Fibroblast of mammary gland (primary cell): ENCODE measurements around the gene AGRN.
"Not testable (repeated sequence)": the region's sequence is repeated elsewhere in the genome, so short reads cannot be mapped to it uniquely, and the experiment has no call there.

Experiments
- DNase-seq: peaks from one replicate; pipeline ENCODE4 v3.0.0-alpha.2; 2010; ENCODE audit warnings: low read depth
- H3K4me3 ChIP-seq: 2 replicates; pipeline ENCODE4 v1.5.1; 2011; ENCODE audit warnings: low read depth, mild to moderate bottlenecking, low read length, moderate library complexity; ENCODE audit not compliant: control insufficient read depth
- CTCF ChIP-seq: conservative IDR thresholded peaks from 2 replicates; pipeline ENCODE4 v1.5.1; 2011; ENCODE audit warnings: low read depth, low read length, inconsistent platforms; ENCODE audit not compliant: control insufficient read depth, insufficient read depth

The AGRN gene

GRCh38 chr1:974293-974640, 45.7 kb upstream of the AGRN start:
- no peak for DNase-seq
- TF ChIP-seq CTCF = no peak
- H3K4me3 ChIP-seq = no peak overlapping the region

GRCh38 chr1:974687-975328, 45.1 kb upstream of the AGRN start:
- no peak overlapping the region for H3K4me3 ChIP-seq
- TF ChIP-seq CTCF = no peak
- no peak for DNase-seq

- no peak for DNase-seq
- no peak for TF ChIP-seq CTCF
- no peak overlapping the region for H3K4me3 ChIP-seq
Measured at GRCh38 chr1:975365-975764, 44.6 kb upstream of the AGRN start.

GRCh38 chr1:975896-976683, 43.8 kb upstream of the AGRN start:
- peak; percentile 38 for DNase-seq
- peak; percentile 40 for TF ChIP-seq CTCF
- H3K4me3 ChIP-seq = no peak overlapping the region

GRCh38 chr1:976791-977190, 43.1 kb upstream of the AGRN start:
- DNase-seq, H3K4me3 ChIP-seq: not testable (repeated sequence)

- H3K4me3 ChIP-seq = no peak overlapping the region
- no peak for TF ChIP-seq CTCF
- no peak for DNase-seq
Measured at GRCh38 chr1:978069-978834, 41.7 kb upstream of the AGRN start.

- DNase-seq = no peak
- H3K4me3 ChIP-seq = no peak overlapping the region
- TF ChIP-seq CTCF = no peak
Measured at GRCh38 chr1:978835-979743, 40.8 kb upstream of the AGRN start.
